SH-SY5Y (cell line): ENCODE data around the gene DNAJB14.

Source experiments
- GATA2 ChIP-seq: IDR thresholded peaks from 2 replicates; pipeline ENCODE4 v1.6.1; 2011; ENCODE audit warnings: mild to moderate bottlenecking, low read depth, low read length
- GATA3 ChIP-seq: IDR thresholded peaks from 2 replicates; pipeline ENCODE4 v1.6.1; 2011; ENCODE audit warnings: low read depth, mild to moderate bottlenecking, low read length, moderate library complexity

DNAJB14 gene

GRCh38 chr4:99894998-99895397, 51.4 kb downstream of the DNAJB14 start:
- TF ChIP-seq GATA3 (no peak), GATA2 (no peak)

GRCh38 chr4:99894161-99894997, 52.0 kb downstream of the DNAJB14 start, which contains the start of gene LAMTOR3:
Gene LAMTOR3, minus strand, starts transcription at chr4:99894427. Its CDS starts 464 bp downstream, at chr4:99893963.
- TF ChIP-seq GATA3 (no peak), GATA2 (no peak)

- TF ChIP-seq GATA3 (no peak), GATA2 (no peak)
Measured at GRCh38 chr4:99893839-99894160, 52.6 kb downstream of the DNAJB14 start.

GRCh38 chr4:99893029-99893428, 53.4 kb downstream of the DNAJB14 start:
- TF ChIP-seq GATA3, result no peak

GRCh38 chr4:99891351-99891750, 55.1 kb downstream of the DNAJB14 start:
- no peak for TF ChIP-seq GATA2
- TF ChIP-seq GATA3, result no peak

- TF ChIP-seq GATA2, result no peak
- no peak for TF ChIP-seq GATA3
Measured at GRCh38 chr4:99887837-99888236, 58.6 kb downstream of the DNAJB14 start.

- TF ChIP-seq GATA2 (no peak), GATA3 (no peak)
Measured at GRCh38 chr4:99886146-99886545, 60.3 kb downstream of the DNAJB14 start.

- TF ChIP-seq GATA2 (no peak), GATA3 (no peak)
Measured at GRCh38 chr4:99885687-99886086, 60.7 kb downstream of the DNAJB14 start.

GRCh38 chr4:99885063-99885664, 61.3 kb downstream of the DNAJB14 start:
- TF ChIP-seq GATA2 (no peak), GATA3 (no peak)

GRCh38 chr4:99879458-99879857, 67.0 kb downstream of the DNAJB14 start:
- TF ChIP-seq GATA3 (no peak), GATA2 (no peak)

- TF ChIP-seq GATA2 (no peak), GATA3 (no peak)
Measured at GRCh38 chr4:99878604-99879003, 67.8 kb downstream of the DNAJB14 start.

- no peak for TF ChIP-seq GATA3
Measured at GRCh38 chr4:99876946-99877345, 69.5 kb downstream of the DNAJB14 start.

GRCh38 chr4:99875071-99875470, 71.3 kb downstream of the DNAJB14 start:
- TF ChIP-seq GATA2 (no peak), GATA3 (no peak)

GRCh38 chr4:99872570-99872969, 73.8 kb downstream of the DNAJB14 start:
- TF ChIP-seq GATA2 (no peak), GATA3 (no peak)

GRCh38 chr4:99868126-99868596, 78.3 kb downstream of the DNAJB14 start:
- no peak for TF ChIP-seq GATA2
- no peak for TF ChIP-seq GATA3
